AG09319 (cell line): Measurements from ENCODE around the gene PAFAH1B2.
"Not testable (repeated sequence)": the region's sequence is repeated elsewhere in the genome, so short reads cannot be mapped to it uniquely, and the experiment has no call there.

ENCODE experiments used
- DNase-seq: peaks from one replicate; pipeline ENCODE4 v3.0.0-alpha.2; 2010; ENCODE audit warnings: low read depth; ENCODE audit errors: extremely low read depth
- CTCF ChIP-seq: IDR thresholded peaks from 2 replicates; pipeline ENCODE4 v1.5.1; 2011; ENCODE audit warnings: low read depth, mild to moderate bottlenecking, inconsistent platforms, low read length, moderate library complexity

PAFAH1B2 gene

DNA sequence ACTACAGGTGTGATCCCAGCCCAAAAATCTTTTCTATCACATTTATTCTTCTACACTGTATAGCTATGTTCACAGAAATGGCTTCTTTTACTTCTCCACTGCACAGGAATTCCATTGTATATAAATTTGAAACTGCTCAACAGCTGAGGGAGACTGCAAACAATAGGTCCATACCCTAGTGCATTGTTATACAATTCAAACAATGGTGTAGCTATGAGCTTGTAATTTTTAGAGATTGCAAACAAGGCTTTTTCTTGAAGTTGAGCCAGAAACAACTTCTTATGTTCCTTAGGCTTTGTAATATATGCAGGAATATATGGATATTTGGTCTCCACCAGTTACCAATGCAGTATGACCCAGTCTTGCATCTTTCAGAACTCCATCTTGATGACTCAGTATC, 26.4 kb upstream of the PAFAH1B2 start:
- TF ChIP-seq CTCF = no peak
- no peak for DNase-seq

GRCh38 chr11:117121176-117121575, 22.9 kb upstream of the PAFAH1B2 start:
- no peak for TF ChIP-seq CTCF
- DNase-seq = no peak

GRCh38 chr11:117122556-117122955, 21.5 kb upstream of the PAFAH1B2 start:
- no peak for TF ChIP-seq CTCF

GRCh38 chr11:117126223-117126965, 17.7 kb upstream of the PAFAH1B2 start:
- no peak for DNase-seq
- no peak for TF ChIP-seq CTCF

More at GRCh38 chr11:117122556-117122955, 21.5 kb upstream of the PAFAH1B2 start:
- DNase-seq = no peak

- DNase-seq = no peak
- no peak for TF ChIP-seq CTCF
Measured at GRCh38 chr11:117127171-117127901, 16.8 kb upstream of the PAFAH1B2 start.

DNA sequence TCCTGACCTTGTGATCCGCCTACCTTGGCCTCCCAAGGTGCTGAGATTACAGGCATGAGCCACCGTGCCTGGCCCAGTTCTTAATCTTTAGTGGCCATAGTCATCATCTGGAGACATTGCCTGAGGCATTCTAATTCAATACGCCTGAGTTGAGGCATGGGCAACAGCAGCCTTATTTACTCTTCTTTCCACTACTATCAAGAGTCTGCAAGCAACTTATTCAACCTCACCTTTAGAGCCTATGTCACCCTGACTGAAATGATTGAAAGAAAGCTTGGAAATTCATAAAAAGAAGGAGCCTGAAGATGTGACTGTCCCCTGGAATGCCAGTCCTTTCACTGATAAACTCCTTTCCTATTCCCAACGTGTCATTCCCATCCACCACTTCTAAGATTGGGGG, 15.8 kb upstream of the PAFAH1B2 start:
- no peak for TF ChIP-seq CTCF
- no peak for DNase-seq

GRCh38 chr11:117130396-117130795, 13.7 kb upstream of the PAFAH1B2 start:
- DNase-seq = not testable (repeated sequence)
